ENCODE results near the gene ADGRL2.

ADGRL2 gene

GRCh38 chr1:81841795-81842194, 41.1 kb downstream of the ADGRL2 start:
- TF ChIP-seq CTCF (conservative IDR thresholded peaks at IDR 0.05; ENCODE audit: low read depth, low read length): no peak
- Histone ChIP-seq H3K27ac (no peak overlapping the region), H3K4me3 (IDR thresholded peaks at IDR 0.05; ENCODE audit: insufficient read depth, low read depth, low read length) (no peak overlapping the region), H4K20me1 (ENCODE audit: insufficient read depth) (no peaks in the 10 kb centered on the region), H3K9ac (no peak overlapping the region), H3K4me1 (ENCODE audit: low read depth, poor library complexity, severe bottlenecking) (no peaks in the 10 kb centered on the region), H3K4me2 (no peak overlapping the region), H3K79me2 (ENCODE audit: insufficient read depth, low read depth) (no peaks in the 10 kb centered on the region), H3K27me3 (ENCODE audit: insufficient read depth, low read depth) (no peaks in the 10 kb centered on the region), H2AFZ (ENCODE audit: low read depth) (no peak overlapping the region), H3K36me3 (ENCODE audit: insufficient read depth) (no peaks in the 10 kb centered on the region)

- H3K27ac ChIP-seq: no peak overlapping the region
- H4K20me1 ChIP-seq (ENCODE audit: insufficient read depth): no peaks in the 10 kb centered on the region
- no peak overlapping the region for H3K4me3 ChIP-seq (IDR thresholded peaks at IDR 0.05; ENCODE audit: insufficient read depth, low read depth, low read length)
- no peaks in the 10 kb centered on the region for H3K27me3 ChIP-seq (ENCODE audit: insufficient read depth, low read depth)
- H3K4me1 ChIP-seq (ENCODE audit: low read depth, poor library complexity, severe bottlenecking): no peaks in the 10 kb centered on the region
- no peaks in the 10 kb centered on the region for H3K36me3 ChIP-seq (ENCODE audit: insufficient read depth)
- H3K9ac ChIP-seq: no peak overlapping the region
- H2AFZ ChIP-seq (ENCODE audit: low read depth): no peak overlapping the region
- no peaks in the 10 kb centered on the region for H3K79me2 ChIP-seq (ENCODE audit: insufficient read depth, low read depth)
- H3K4me2 ChIP-seq: no peak overlapping the region
- no peak for TF ChIP-seq CTCF (conservative IDR thresholded peaks at IDR 0.05; ENCODE audit: low read depth, low read length)
Measured at GRCh38 chr1:81844477-81844876, 43.7 kb downstream of the ADGRL2 start.

GRCh38 chr1:81846630-81847029, 45.9 kb downstream of the ADGRL2 start:
- H3K4me3 ChIP-seq (IDR thresholded peaks at IDR 0.05; ENCODE audit: insufficient read depth, low read depth, low read length): no peak overlapping the region
- H3K27me3 ChIP-seq (ENCODE audit: insufficient read depth, low read depth): no peaks in the 10 kb centered on the region
- H3K4me2 ChIP-seq: no peak overlapping the region
- no peak overlapping the region for H2AFZ ChIP-seq (ENCODE audit: low read depth)
- H3K4me1 ChIP-seq (ENCODE audit: low read depth, poor library complexity, severe bottlenecking): no peaks in the 10 kb centered on the region
- TF ChIP-seq CTCF (conservative IDR thresholded peaks at IDR 0.05; ENCODE audit: low read depth, low read length): no peak
- H3K36me3 ChIP-seq (ENCODE audit: insufficient read depth): no peaks in the 10 kb centered on the region
- H3K27ac ChIP-seq: no peak overlapping the region
- no peak overlapping the region for H3K9ac ChIP-seq
- no peaks in the 10 kb centered on the region for H3K79me2 ChIP-seq (ENCODE audit: insufficient read depth, low read depth)
- H4K20me1 ChIP-seq (ENCODE audit: insufficient read depth): no peaks in the 10 kb centered on the region

- no peak overlapping the region for H3K9ac ChIP-seq
- no peak overlapping the region for H2AFZ ChIP-seq (ENCODE audit: low read depth)
- no peak for TF ChIP-seq CTCF (conservative IDR thresholded peaks at IDR 0.05; ENCODE audit: low read depth, low read length)
- H3K79me2 ChIP-seq (ENCODE audit: insufficient read depth, low read depth): no peaks in the 10 kb centered on the region
- H3K27me3 ChIP-seq (ENCODE audit: insufficient read depth, low read depth): no peaks in the 10 kb centered on the region
- H3K36me3 ChIP-seq (ENCODE audit: insufficient read depth): no peaks in the 10 kb centered on the region
- H4K20me1 ChIP-seq (ENCODE audit: insufficient read depth): no peaks in the 10 kb centered on the region
- H3K27ac ChIP-seq: no peak overlapping the region
- H3K4me1 ChIP-seq (ENCODE audit: low read depth, poor library complexity, severe bottlenecking): no peaks in the 10 kb centered on the region
- H3K4me3 ChIP-seq (IDR thresholded peaks at IDR 0.05; ENCODE audit: insufficient read depth, low read depth, low read length): no peak overlapping the region
- H3K4me2 ChIP-seq: no peak overlapping the region
Measured at GRCh38 chr1:81847063-81847462, 46.3 kb downstream of the ADGRL2 start.

Data from KMS-11 (cell line).